ENCODE measurements around the gene MCTP2.
A peak's percentile ranks its signal among the peaks of the same experiment; 100 is the strongest.

MCTP2 gene, protein sequence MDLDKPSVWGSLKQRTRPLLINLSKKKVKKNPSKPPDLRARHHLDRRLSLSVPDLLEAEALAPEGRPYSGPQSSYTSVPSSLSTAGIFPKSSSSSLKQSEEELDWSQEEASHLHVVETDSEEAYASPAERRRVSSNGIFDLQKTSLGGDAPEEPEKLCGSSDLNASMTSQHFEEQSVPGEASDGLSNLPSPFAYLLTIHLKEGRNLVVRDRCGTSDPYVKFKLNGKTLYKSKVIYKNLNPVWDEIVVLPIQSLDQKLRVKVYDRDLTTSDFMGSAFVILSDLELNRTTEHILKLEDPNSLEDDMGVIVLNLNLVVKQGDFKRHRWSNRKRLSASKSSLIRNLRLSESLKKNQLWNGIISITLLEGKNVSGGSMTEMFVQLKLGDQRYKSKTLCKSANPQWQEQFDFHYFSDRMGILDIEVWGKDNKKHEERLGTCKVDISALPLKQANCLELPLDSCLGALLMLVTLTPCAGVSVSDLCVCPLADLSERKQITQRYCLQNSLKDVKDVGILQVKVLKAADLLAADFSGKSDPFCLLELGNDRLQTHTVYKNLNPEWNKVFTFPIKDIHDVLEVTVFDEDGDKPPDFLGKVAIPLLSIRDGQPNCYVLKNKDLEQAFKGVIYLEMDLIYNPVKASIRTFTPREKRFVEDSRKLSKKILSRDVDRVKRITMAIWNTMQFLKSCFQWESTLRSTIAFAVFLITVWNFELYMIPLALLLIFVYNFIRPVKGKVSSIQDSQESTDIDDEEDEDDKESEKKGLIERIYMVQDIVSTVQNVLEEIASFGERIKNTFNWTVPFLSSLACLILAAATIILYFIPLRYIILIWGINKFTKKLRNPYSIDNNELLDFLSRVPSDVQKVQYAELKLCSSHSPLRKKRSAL

GRCh38 chr15:94230883-94231722, at the start of gene MCTP2:
MCTP2 (plus strand) TSS chr15:94231561; CDS start chr15:94298266, 66,705 bp downstream.
- peak; percentile 73 for DNase-seq (ENCODE audit: low read depth)

- DNase-seq (ENCODE audit: low read depth) = no peak
Measured at GRCh38 chr15:94182883-94183282, 48.5 kb upstream of the MCTP2 start.

- no peak for DNase-seq (ENCODE audit: low read depth)
Measured at GRCh38 chr15:94185547-94186236, 45.7 kb upstream of the MCTP2 start.

DNA sequence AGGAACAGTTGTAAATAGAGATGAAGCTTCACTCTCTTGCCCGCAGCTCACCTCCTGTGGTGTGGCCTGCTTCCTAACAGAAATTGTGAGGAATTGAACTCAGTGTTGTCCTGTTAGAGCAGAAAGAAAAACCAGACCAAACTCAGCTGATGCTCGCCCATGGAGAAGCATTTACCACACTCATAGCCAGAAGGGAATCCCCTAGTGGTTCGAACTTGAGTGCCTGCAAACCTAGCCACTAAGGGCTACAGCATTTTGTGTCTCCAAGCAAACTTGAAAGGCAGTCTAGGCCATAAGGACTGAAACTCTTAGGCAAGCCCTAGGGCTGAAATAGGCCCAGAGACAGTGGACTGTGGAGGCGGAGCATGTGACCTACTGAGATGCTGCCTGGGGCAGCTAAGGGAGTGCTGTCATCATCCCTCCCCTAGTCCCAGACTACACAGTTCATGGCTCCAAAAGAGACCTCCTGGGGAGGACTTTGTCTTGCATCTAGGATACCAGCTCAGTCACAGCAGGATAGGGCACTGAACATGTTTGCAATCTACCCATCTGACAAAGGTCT, 44.5 kb upstream of the MCTP2 start:
- no peak for DNase-seq (ENCODE audit: low read depth)

- DNase-seq (ENCODE audit: low read depth) = no peak
Measured at GRCh38 chr15:94193906-94194305, 37.5 kb upstream of the MCTP2 start.

GRCh38 chr15:94196531-94196930, 34.8 kb upstream of the MCTP2 start:
- DNase-seq (ENCODE audit: low read depth) = no peak

GRCh38 chr15:94198633-94199032, 32.7 kb upstream of the MCTP2 start:
- no peak for DNase-seq (ENCODE audit: low read depth)

- DNase-seq (ENCODE audit: low read depth) = no peak
Measured at GRCh38 chr15:94199725-94200124, 31.6 kb upstream of the MCTP2 start.

DNA sequence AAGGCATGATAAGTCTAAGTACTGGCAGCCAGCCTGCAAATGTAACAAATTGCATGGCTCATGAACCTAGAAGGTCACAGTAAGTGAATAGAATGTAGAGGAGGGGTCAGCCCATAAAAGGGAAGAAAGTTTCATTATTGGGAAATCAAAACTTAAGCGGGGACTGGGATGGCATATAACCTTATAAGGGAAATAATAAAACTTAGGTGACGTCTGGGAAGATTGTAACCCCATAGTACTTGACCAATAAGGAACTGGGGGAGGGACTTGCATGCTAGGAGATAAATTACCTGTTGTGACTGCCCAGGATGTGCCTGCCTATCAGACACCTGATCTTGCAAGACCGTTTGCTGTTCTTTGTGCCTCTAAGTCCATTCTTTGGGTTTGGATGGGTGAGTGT, 28.1 kb upstream of the MCTP2 start:
- DNase-seq (ENCODE audit: low read depth) = no peak

GRCh38 chr15:94205366-94205765, 26.0 kb upstream of the MCTP2 start:
- no peak for DNase-seq (ENCODE audit: low read depth)

DNA sequence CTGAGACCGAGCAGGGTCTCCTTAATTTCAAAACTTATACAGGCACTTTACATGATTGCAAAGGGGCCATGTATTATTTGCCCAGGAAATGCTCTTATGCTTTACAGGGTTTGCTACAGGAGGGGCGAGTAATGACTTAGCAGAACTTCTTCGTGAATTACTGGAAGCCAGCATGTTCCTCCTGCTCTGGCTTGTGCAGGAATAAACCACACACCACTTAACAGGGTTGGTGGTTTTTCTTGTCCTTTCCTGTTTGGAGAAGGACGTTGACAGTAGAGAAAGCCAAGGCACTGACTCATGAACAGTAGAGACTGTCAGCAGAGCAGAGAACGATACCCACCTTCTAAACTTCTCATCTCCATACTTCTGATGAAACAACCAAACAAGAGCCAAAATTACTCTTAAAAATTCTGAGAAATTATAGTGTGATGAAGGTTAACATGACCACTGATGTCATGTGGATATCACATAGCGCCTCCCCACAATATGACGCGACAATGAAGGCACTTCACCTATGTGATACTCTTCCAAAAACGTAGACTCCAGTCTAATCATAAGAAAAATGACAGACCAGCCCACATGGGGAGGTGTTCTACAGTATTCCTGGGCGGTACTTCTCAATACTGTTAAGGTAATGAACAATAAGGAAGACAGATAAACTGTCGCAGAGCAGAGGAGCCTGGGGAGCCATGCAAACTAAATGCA, 24.7 kb upstream of the MCTP2 start:
- DNase-seq (ENCODE audit: low read depth) = no peak

DNA sequence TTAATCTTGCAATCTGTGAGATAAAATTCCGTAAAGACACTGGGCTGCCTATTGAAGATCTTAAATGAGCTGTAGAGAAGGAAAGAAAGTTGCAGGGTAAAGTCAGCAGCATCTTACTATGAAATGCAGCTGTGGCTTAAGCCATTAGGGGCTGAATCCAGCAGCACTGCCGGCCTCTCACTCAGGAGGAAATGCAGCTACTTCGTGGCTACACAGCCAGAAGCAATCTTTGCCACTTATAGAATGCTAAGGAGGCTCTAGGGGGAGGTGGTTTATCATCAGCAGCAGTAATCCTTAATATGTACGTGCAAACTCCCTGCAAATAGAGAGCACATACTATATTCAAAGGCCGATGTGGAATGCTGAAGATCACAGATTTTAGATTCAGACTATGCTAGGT, 19.1 kb upstream of the MCTP2 start:
- DNase-seq (ENCODE audit: low read depth) = no peak

GRCh38 chr15:94225616-94226015, 5.7 kb upstream of the MCTP2 start:
- DNase-seq (ENCODE audit: low read depth) = no peak

DNA sequence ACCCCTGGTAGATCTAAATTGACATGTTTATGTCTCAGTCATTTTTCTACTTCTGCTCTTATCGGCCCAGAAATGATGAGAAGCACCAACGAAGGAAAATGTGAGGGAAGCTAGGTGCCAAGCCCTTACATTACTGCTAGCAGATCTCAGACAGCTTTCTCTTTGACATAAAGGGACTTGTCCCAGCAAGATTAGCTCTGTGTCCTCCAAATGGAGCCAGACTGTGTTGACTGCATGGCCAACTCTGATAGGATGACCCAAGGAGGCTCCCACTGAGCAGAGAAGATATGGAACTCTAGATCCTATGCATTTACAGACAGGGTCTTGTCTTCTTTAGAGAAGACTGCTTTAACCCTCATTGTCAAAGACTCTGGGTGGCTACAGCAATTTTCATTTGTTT, 2.8 kb upstream of the MCTP2 start:
- DNase-seq (ENCODE audit: low read depth) = no peak

DNA sequence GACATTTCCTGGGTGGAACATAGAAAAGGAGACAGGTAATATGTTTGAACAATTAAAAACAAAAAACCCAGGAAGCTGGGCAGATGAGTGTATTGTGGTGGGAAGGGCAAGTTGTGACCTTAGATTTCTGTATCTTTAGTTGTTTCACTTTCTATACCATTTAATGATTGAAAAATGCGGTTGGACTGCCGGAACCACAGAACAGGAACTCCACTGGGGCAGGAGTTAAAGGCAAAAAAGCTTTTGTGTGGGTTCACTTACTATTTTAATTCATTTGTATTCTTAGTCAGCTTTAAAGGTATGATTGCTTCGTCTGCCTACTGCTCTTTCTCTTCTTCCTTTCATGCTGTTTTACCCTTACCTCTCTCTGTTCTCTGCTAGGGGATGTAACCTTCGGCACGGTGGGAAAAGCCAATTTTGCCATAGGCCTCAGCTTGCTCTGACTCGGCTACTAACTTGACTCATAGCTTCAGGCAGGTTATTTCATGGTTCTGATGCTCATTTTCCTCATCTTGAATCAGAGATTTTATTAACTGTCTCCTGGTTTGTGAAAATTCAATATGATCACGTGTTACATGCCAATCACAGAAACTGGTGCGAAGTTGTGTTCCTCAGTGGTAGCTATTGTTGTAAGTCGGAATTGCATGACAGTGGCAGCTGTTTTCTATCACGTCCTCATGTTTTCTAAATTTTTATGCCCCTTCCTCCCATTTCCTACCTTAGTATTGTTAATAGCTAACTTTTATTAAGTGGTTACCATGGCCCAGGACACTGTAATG, 1.6 kb upstream of the MCTP2 start:
- no peak for DNase-seq (ENCODE audit: low read depth)

DNA sequence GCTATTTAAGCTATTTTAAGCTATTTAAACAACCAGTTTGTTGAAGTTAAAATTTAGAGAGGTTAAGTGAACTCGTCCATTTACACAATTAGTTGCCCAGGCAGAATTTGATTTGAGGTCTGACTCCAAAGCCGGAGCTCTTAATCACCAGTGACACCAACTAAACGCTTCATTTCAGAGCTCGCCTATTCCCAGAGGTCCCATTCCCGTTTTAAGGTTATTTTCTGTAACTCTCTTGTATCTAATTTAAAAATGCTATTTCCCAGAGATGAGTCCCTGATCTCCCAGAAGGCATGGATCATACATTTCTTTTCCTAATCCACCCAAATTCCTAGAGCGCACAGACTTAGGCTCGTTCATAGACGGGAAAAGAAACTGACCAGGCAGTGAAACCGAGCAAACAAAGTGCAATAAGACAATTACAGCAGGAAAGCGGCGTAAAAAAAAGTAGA, 904 bp upstream of the MCTP2 start:
- no peak for DNase-seq (ENCODE audit: low read depth)

GRCh38 chr15:94231723-94232468, 535 bp downstream of the MCTP2 start:
- no peak for DNase-seq (ENCODE audit: low read depth)

DNA sequence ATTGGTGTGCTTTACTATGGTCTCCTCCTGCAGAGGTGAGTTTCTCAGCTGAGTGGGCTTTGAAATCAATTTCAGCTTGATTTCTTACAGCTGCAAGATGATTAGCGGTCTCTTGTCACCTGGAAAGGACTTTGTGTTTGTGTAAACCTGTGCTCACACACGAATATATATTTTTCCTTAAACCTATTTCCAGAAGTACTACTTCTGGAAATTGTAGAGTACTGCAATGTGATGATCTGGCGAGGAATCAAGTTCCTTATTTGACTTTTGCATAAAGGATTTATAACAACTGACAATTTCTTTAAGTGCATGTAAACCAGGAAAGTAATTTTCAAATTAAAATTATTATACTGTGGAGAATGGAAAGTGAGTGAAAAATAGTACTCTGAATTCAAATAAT, 2.1 kb downstream of the MCTP2 start:
- no peak for DNase-seq (ENCODE audit: low read depth)

DNA sequence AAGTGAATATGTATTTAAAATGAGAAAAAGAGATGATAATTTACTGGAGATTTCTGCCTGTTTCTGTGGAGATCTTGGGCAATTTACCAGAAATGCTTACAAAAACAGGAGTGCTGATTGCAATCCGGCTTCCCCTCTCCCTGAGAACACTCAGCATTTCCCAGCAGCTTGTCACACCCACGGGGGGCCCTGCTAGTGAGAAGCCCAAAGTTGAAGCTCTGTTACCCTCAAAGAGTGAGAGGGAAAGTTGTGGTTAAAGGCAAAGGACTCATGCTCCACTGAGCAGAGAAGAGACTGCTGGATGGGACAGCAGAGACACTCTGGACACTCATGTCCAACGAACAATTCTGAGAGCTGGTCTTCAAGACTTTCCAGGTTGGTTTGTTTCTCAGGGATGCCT, 2.9 kb downstream of the MCTP2 start:
- DNase-seq (ENCODE audit: low read depth) = no peak

Measured in activated T-helper 1 cell treated with Interleukin-2 at 50 U/mL for 16 hours (primary cell).